ENCODE results near the gene SPATS1. TPM values are rescaled to one million over a fixed set of nuclear protein-coding genes. Genes with fewer than 3 reads are reported as not detected.
A peak's percentile ranks its signal among the peaks of the same experiment; 100 is the strongest.

The SPATS1 gene
- total and polyA plus RNA-seq, 2 experiments from 2014 or later = not detected

- no peaks in the 10 kb centered on the region for H3K9me3 ChIP-seq (ENCODE audit: low read depth)
- TF ChIP-seq CTCF (IDR thresholded peaks at IDR 0.05; ENCODE audit: low read depth, low read length) = no peak
- no peak overlapping the region for H3K27ac ChIP-seq
- H3K4me1 ChIP-seq (ENCODE audit: low read depth) = no peaks in the 10 kb centered on the region
- DNase-seq (ENCODE audit: low read depth in 1 of 2, low spot score in 1 of 2) = no peak
- no peaks in the 10 kb centered on the region for H3K36me3 ChIP-seq
- H3K27me3 ChIP-seq = no peaks in the 10 kb centered on the region
- H3K4me3 ChIP-seq = no peak overlapping the region
Observed at GRCh38 chr6:44377484-44377883, 35.0 kb downstream of the SPATS1 start.

- no peaks in the 10 kb centered on the region for H3K36me3 ChIP-seq
- H3K4me3 ChIP-seq = no peak overlapping the region
- TF ChIP-seq CTCF (IDR thresholded peaks at IDR 0.05; ENCODE audit: low read depth, low read length) = no peak
- no peak for DNase-seq (ENCODE audit: low read depth in 1 of 2, low spot score in 1 of 2)
- no peak overlapping the region for H3K27ac ChIP-seq
- no peaks in the 10 kb centered on the region for H3K4me1 ChIP-seq (ENCODE audit: low read depth)
- no peaks in the 10 kb centered on the region for H3K27me3 ChIP-seq
- H3K9me3 ChIP-seq (ENCODE audit: low read depth) = no peaks in the 10 kb centered on the region
Observed at GRCh38 chr6:44377971-44378370, 35.5 kb downstream of the SPATS1 start.

- Histone ChIP-seq H3K36me3 (no peaks in the 10 kb centered on the region), H3K27ac (no peak overlapping the region), H3K4me1 (ENCODE audit: low read depth) (no peaks in the 10 kb centered on the region), H3K27me3 (no peaks in the 10 kb centered on the region), H3K4me3 (no peak overlapping the region), H3K9me3 (ENCODE audit: low read depth) (no peaks in the 10 kb centered on the region)
- DNase-seq (ENCODE audit: low read depth in 1 of 2, low spot score in 1 of 2) = peak in 1 of 2 donors; percentile 33
- no peak for TF ChIP-seq CTCF (IDR thresholded peaks at IDR 0.05; ENCODE audit: low read depth, low read length)
Observed at GRCh38 chr6:44381739-44382138, 39.3 kb downstream of the SPATS1 start.

- Histone ChIP-seq H3K4me3 (peak overlapping the region; percentile 77), H3K4me1 (ENCODE audit: low read depth) (peaks cover 12% of the 10 kb centered on the region), H3K36me3 (peaks cover 3% of the 10 kb centered on the region), H3K27me3 (no peaks in the 10 kb centered on the region), H3K9me3 (ENCODE audit: low read depth) (no peaks in the 10 kb centered on the region), H3K27ac (peak overlapping the region; percentile 97)
- DNase-seq (ENCODE audit: low read depth in 1 of 2, low spot score in 1 of 2) = no peak
- no peak for TF ChIP-seq CTCF (IDR thresholded peaks at IDR 0.05; ENCODE audit: low read depth, low read length)
Observed at GRCh38 chr6:44386364-44386928, 44.0 kb downstream of the SPATS1 start.

GRCh38 chr6:44386929-44387345 is 44.5 kb downstream of the SPATS1 start:
- H3K27ac ChIP-seq = peak overlapping the region; percentile 97
- H3K27me3 ChIP-seq = no peaks in the 10 kb centered on the region
- peak overlapping the region; percentile 77 for H3K4me3 ChIP-seq
- peaks cover 4% of the 10 kb centered on the region for H3K36me3 ChIP-seq
- H3K4me1 ChIP-seq (ENCODE audit: low read depth) = peaks cover 12% of the 10 kb centered on the region
- H3K9me3 ChIP-seq (ENCODE audit: low read depth) = no peaks in the 10 kb centered on the region
- TF ChIP-seq CTCF (IDR thresholded peaks at IDR 0.05; ENCODE audit: low read depth, low read length) = no peak
- peak in 1 of 2 donors; percentile 60 for DNase-seq (ENCODE audit: low read depth in 1 of 2, low spot score in 1 of 2)

Measured in cardiac muscle cell (in vitro differentiated cells and primary cell).